Vagina (tissue), 2 donors: ENCODE measurements around the gene LCLAT1.

Experiments
- CTCF ChIP-seq, 3 experiments: fragments of 450-650 bp in 2 of 3; fragments of 200-600 bp in 1 of 3; sonication (generic) in 1 of 3; IDR thresholded peaks; one replicate each; pipeline ENCODE4 v1.5.1; 2017 to 2019; ENCODE audit warnings: antibody characterized with exemption in 3 of 3, mild to moderate bottlenecking in 2 of 3, moderate library complexity in 2 of 3
- POLR2A ChIP-seq, 2 donors: fragments of 450-650 bp; IDR thresholded peaks; one replicate each; pipeline ENCODE4 v1.6.1; 2017; ENCODE audit warnings: antibody characterized with exemption in 2 of 2, mild to moderate bottlenecking in 2 of 2, moderate library complexity in 2 of 2
- POLR2AphosphoS5 ChIP-seq, 2 donors: sonication (generic); formaldehyde crosslinking; IDR thresholded peaks; one replicate each; pipeline ENCODE4 v1.9.0; 2017; ENCODE audit warnings: antibody characterized with exemption in 2 of 2, mild to moderate bottlenecking in 2 of 2, low read depth in 1 of 2; ENCODE audit not compliant: insufficient read depth in 1 of 2

GRCh38 chr2:30643674-30644073 is 196.6 kb downstream of the LCLAT1 start:
- TF ChIP-seq CTCF (IDR thresholded peaks at IDR 0.05) (no peak), POLR2AphosphoS5 (IDR thresholded peaks at IDR 0.05; ENCODE audit: insufficient read depth in 1 of 2, low read depth in 1 of 2) (no peak), POLR2A (IDR thresholded peaks at IDR 0.05) (no peak)
